ENCODE data around the gene PITRM1. TPM values are rescaled to one million over a fixed set of nuclear protein-coding genes. Genes with fewer than 3 reads are reported as not detected.

PITRM1 gene
- total RNA-seq, 2 donors from 2014 or later: 43.7 to 52.3 TPM

DNA sequence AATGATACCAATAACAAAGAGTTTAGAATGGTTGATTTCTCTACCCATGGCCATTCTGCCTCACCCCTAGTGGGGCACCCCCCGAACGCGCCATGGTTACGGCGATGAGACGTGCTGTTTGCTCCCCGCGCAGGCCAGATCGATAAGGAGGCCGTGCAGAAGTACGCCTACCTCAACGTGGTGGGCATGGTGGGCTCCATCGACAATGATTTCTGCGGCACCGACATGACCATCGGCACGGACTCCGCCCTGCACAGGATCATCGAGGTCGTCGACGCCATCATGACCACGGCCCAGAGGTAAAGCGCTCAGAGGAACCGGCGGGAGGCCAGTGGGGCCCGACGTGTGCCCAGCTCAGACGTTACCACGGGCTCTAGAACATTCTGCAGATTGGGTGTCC lies 68.9 kb downstream of the PITRM1 start:
- DNase-seq: no peak
- no peak overlapping the region for H3K27ac ChIP-seq
- no peak overlapping the region for H3K4me3 ChIP-seq
- no peaks in the 10 kb centered on the region for H3K9me3 ChIP-seq
- intact Hi-C loops (cut with DNase I): no loop called here
- peaks cover 13% of the 10 kb centered on the region for H3K36me3 ChIP-seq
- no peaks in the 10 kb centered on the region for H3K4me1 ChIP-seq
- no peak overlapping the region for H3K9ac ChIP-seq (ENCODE audit: low read depth in 2 of 2, low read length in 2 of 2)
- no peaks in the 10 kb centered on the region for H3K27me3 ChIP-seq
- no peak for TF ChIP-seq CTCF (IDR thresholded peaks at IDR 0.05)

- Histone ChIP-seq H3K36me3 (peaks cover 8% of the 10 kb centered on the region), H3K27me3 (no peaks in the 10 kb centered on the region), H3K4me1 (no peaks in the 10 kb centered on the region), H3K9ac (ENCODE audit: low read depth in 2 of 2, low read length in 2 of 2) (peak overlapping the region; percentile 19 to 43), H3K4me3 (no peak overlapping the region), H3K9me3 (no peaks in the 10 kb centered on the region), H3K27ac (no peak overlapping the region)
- intact Hi-C loops (cut with DNase I): no loop called here
- DNase-seq: peak; percentile 42
- no peak for TF ChIP-seq CTCF (IDR thresholded peaks at IDR 0.05)
These were observed 69.7 kb downstream of the PITRM1 start for GRCh38 chr10:3102720-3103427.

DNA sequence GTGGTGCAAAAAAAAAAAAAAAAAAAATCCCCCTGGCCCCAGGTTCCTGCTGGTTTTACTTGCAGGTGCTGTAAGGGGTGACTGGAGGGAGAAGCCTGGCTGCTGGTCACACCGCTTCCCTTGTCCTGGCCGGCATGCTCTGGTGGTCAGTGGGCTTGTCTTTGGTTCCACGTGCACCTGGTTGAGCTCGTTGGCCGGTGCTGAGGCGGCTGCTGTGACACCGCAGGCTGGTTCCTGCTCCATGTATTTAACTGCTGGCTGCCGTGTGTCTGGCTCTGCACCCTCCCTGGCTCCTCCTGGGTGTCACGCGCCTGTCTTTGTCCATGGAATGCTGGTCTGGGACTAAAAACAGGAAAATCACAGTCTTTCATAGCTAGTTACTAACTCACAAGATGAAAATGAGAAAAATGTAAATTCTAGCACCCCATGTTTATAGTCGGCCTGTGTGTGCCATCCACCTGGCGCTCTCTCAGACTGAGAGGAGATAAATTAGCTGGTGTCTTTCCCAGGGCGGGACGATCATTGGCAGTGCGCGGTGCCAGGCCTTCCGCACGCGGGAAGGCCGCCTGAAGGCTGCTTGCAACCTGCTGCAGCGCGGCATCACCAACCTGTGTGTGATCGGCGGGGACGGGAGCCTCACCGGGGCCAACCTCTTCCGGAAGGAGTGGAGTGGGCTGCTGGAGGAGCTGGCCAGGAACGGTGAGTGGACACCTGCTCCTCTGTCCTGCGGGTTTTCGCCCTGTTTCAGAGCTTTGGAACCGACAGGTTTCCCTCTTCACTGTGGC lies 71.5 kb downstream of the PITRM1 start:
- Histone ChIP-seq H3K9ac (ENCODE audit: low read depth in 2 of 2, low read length in 2 of 2) (no peak overlapping the region), H3K9me3 (no peaks in the 10 kb centered on the region), H3K4me1 (peaks cover 4% of the 10 kb centered on the region), H3K4me3 (no peak overlapping the region), H3K36me3 (peaks cover 8% of the 10 kb centered on the region), H3K27ac (no peak overlapping the region), H3K27me3 (no peaks in the 10 kb centered on the region)
- DNase-seq: no peak
- no peak for TF ChIP-seq CTCF (IDR thresholded peaks at IDR 0.05)
- intact Hi-C loops (cut with DNase I): no loop called here

DNA sequence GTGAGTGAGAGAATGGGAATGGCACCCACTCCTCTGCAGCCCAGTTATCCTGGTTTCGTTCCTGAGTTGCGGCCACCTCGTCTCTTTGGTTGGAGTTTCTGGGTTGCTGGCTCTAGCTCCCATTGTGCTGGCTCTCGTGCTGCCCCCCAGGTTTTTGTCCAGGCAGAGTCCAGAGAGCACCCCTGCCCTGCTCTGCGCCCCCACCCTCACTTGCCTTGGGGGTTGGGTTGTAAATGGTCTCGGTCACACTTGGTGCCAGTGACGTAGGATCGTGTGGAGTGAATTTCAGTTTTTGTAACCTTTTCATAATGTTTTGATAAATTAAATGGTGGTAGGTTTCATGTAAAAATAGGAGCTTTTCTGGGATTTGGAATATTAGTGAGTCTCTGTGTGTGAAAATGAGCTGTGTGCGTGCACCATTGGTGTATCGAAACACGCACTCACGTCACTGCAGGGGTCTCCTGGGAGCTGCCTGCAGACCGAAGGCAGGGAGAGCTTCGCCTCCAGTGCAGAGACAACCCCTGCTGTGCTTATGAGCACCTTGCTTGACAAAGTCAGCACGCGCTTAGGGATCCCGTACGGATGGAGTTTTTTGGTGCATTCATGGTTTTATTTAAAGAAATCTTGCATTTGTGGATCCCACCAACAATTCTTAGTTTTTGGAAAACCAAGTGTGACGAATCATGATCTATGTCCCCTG lies 72.3 kb downstream of the PITRM1 start:
- no peak for TF ChIP-seq CTCF (IDR thresholded peaks at IDR 0.05)
- DNase-seq: no peak
- no peak overlapping the region for H3K27ac ChIP-seq
- peaks cover 8% of the 10 kb centered on the region for H3K36me3 ChIP-seq
- intact Hi-C loops (cut with DNase I): no loop called here
- peaks cover 6% of the 10 kb centered on the region for H3K4me1 ChIP-seq
- no peak overlapping the region for H3K4me3 ChIP-seq
- no peaks in the 10 kb centered on the region for H3K9me3 ChIP-seq
- H3K27me3 ChIP-seq: no peaks in the 10 kb centered on the region
- H3K9ac ChIP-seq (ENCODE audit: low read depth in 2 of 2, low read length in 2 of 2): no peak overlapping the region

DNA sequence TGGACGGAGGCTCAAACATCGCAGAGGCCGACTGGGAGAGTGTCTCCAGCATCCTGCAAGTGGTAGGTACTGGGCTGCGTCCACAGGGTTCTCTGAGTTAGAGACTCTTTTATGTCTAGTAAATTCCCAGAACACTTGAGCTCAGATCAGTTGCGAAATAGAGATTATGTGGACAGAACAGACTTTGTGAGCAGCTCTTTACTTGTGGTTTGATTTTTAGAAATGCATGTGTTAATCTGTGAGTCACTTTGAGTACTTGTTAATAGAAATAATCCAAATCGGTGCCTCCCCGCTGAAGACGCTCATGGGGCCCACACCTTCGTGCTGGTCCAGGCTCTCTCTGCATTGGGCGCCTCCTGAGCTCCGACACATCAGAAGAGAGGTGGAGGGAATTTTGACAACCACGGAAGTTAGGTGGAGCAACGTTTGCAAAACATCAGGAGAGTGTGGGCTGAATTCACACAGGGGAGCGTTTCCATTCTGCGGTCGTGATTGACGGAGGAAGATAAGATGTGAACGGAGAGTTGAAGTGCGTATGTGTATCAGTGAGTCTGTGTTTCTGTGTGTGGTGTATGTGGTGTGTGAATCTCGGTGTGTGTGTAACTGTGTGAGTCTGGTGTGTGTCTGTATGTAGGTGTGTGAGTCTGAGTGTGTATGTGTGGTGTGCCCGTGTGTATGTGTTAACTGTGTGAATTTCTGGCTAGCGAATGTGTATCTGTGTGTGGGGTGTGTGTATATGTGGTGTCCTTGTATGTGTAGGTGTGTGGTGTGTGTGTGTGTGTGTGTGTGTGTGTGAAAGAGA lies 73.1 kb downstream of the PITRM1 start:
- Histone ChIP-seq H3K4me3 (no peak overlapping the region), H3K9ac (ENCODE audit: low read depth in 2 of 2, low read length in 2 of 2) (no peak overlapping the region), H3K27me3 (no peaks in the 10 kb centered on the region), H3K4me1 (peaks cover 12% of the 10 kb centered on the region), H3K36me3 (peaks cover 4% of the 10 kb centered on the region), H3K27ac (no peak overlapping the region), H3K9me3 (no peaks in the 10 kb centered on the region)
- TF ChIP-seq CTCF (IDR thresholded peaks at IDR 0.05): no peak
- no peak for DNase-seq
- intact Hi-C loops (cut with DNase I): no loop called here
